NCI-H1930 (cell line): ENCODE measurements around the gene MAEL.

Experiments
- DNase-seq, 2 experiments: peaks; one replicate each; lab custom pipeline; 2025; lab: John Stamatoyannopoulos, UW

Gene MAEL

DNA sequence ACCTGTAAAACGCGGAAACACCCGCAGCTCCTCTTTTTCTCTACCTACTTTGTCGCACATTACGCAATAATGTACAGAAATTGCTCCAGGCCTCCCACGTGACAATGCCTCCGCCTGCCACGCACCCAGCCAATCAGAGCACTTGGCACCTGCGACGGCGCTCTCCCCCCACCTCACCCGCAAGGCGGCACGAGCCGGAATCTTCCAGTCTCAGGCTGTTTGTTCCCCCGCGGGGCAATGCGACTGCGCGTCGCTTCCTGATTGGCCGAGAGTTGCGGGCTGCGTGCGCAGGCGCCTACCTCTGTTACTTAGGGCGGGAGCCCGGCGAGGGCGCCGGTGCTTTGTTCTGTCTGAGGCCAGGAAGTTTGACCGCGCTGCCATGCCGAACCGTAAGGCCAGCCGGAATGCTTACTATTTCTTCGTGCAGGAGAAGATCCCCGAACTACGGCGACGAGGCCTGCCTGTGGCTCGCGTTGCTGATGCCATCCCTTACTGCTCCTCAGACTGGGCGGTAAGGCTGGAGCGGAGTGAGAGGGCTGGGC, at the start of gene MAEL:
Gene MAEL (plus strand): TSS at position 307 of the 542 bp plus-strand sequence. CDS start 73 bp downstream, at position 380.
- no peak for DNase-seq

DNA sequence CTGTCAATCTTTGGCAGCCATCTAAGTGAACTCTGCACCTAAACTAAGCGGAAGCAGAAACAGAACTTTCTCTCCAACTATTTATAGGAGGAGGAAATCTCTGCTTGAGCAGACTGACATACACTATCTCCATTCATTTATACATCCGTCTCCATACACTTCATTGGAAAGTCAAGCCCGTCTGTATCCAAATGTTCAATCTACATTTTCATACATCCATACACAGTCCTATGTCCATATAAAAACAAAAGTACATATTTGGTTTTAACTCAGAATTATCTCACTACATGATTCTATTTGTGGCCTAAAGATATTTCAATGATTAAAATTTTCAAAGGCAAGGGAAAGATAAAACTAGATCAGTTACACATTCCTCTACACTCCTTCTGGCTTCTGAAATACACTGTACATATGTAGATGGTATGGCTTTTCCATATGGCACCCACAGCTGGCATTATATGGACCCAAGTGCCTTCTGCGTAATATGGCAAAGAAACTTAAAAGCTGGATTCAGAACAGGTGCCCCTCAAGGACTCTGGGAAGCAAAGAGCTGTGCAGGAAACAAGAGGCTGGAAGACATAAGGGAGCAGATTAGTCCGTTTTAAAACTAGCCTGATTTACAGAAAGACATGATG, 49.2 kb upstream of the MAEL start:
- DNase-seq = no peak

DNA sequence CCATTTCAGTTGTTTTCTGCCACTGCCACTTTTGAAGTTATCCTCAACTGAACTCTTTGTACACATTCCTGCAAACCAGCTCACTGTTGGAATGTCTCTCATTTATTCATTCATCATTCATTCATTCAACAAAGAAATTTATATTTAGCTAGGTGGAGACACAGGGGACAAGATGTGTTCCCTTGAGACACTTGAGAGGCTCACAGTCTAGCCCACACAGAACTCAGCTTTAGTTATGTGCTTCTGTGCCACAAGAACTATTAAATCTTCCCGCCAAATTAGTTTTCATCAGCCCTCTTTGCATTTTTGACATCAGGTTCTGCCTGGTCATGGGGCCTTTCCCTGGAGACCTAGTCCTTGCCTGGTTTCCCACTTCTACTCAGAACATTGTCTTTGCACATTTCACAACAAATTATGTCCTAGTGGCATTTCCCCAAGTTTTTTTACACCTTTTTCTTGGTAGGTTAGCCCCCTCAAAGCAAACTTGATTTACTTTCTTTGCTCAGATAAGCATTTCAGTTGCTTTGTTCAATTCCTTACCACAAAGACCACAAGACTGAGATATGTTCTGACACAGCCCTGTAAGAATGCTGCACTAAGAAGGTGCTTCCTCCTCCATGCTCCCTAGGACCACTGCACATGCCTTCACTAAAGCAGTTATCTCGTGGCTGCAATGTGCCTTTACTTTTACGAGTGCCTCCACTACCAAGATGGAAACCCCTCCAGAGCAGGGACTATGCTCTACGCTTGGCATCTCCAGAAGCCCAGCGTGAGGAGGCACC, 44.7 kb upstream of the MAEL start:
- DNase-seq = no peak

DNA sequence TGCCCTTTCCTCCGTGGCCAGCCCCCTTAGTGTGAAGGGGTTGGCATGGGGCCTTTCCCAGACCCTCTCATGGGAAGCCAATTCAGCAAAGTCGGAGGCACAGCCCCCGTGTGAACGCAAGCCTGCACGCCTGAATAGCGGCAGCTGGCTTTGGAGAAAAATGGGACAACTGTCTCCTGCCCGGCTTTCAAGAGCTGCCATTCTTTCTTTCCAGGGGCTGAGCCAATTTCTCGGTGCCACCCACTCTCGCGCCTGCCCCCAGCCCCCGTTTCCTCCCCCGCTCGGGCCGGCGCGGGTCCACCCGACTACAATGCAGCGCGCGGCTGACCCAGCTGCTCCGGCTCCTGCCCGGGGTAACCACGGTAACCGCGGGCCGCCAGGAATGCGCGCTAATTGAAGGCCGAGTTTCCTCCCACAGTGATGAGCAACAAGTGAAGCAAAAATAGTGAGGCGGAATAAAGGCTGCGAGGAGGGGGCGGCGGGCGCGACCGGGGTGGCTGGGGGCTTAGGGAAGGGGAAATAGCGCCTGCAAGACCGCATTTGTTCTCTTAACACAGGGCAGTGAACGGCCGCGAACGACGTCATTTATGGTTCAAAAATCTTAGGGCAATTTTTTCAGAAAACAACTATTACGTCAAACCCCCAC, 41.6 kb upstream of the MAEL start:
- DNase-seq = peak; percentile 4 to 6

DNA sequence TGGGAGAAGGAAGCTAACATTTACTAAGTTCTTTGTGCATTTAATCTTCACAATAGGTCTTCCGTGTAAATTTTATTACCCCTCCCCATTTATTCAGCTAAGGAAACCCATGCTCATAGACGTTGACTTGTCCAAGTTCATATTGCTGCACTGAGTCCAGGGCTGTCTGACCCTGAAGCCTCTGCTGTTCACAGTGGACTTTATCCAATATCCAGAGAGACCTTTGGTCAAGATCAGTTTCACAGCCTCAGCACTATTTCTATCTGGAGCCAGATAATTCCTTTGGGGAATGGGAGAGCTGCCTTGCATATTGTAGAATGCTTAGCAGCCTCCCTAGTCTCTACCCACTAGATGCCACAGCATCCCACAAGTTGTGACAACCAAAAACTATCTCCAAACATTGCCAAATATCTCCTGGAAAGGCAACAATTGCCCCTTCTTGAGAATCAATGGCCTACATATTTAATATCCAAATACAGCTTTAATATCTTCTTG, 40.2 kb upstream of the MAEL start:
- DNase-seq = no peak

DNA sequence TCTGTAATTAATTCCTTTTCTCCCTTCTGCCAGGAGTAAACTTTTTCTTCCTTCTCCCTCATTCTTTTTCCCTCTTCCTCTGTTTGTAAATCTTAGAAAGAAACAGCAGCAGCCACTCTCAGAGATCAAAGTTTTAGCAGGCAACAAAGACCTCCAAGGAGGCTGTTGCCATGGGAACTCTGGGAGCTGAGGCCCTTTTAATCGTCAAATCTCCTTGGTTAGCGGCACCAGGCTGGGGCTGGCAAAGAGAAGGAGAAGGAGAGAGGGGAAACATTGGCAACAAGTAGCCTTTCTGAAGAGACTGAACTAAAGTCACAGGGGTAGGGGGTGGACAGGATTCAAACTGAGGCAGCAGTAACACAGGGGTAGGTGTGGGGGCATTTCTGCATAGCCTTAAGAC, 38.9 kb upstream of the MAEL start:
- DNase-seq = no peak

DNA sequence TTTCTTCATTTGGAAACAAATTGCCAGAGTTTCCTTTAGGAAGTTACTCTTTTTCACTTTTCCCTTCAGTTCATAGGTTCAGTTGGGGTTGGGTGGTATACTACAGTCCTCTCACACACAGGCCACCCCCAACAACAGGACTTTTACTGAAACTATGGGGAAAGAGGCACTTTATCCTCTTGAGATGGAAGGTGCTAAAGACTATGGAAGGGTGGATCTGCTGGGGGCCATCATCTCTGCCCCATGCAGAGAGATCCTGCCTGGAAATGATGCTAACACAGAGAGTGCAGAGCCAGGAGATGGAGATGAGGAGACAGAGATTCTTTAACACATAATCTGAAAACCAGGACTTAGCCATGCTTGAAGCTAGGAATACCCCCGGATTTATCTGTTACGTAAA, 38.0 kb upstream of the MAEL start:
- DNase-seq = no peak

DNA sequence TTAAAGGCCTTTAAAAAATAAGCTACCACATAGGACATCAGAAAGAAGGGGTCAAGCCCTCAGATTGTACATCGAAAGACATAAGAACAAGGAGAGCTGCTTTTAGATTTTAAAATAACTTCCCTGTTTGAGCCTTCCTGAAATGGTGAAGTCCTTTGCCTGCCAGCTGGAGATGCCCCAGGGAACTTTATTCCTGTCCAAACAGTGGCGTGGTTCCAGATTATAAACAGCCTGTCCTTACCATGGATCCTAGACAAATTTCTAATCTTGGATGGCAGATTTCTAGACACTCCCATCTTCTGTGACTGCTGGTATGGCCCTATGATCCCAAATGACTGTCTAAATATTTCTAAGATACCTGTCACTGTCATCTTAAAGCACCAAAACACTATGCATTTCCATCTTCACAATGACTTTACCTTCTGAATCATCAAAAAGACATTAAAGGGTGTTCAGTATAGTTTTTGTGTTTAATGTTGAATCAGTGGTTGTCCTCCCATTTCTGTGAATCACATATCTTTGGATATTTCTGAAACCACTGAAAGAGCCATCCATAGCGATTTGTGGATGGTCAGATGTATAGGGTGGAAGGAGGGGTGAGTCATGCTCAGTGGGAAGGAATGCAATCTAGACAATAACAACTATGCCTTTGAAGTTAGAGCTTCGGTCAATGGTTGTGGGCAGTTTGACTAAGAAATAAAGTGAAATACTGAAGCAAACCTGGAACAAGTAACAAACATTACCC, 36.9 kb upstream of the MAEL start:
- no peak for DNase-seq

DNA sequence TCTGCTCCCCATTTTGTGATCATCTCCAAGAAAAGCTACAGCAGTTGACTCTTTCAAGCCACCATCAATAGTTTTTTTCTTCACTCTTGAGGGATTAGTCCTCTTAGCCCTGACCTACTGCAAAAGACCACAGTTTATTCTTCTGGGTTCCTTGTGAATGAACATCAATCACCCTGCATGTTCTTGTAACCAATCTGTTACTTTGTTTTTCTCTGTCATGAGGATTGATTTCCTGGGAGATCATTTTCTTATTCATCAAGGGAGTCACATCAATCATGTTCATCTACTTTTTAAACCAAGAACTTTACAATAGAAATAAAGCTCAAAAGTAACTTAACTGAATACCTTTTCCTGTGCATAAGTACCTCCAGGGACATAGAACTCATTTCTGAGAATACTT, 35.6 kb upstream of the MAEL start:
- DNase-seq = no peak

DNA sequence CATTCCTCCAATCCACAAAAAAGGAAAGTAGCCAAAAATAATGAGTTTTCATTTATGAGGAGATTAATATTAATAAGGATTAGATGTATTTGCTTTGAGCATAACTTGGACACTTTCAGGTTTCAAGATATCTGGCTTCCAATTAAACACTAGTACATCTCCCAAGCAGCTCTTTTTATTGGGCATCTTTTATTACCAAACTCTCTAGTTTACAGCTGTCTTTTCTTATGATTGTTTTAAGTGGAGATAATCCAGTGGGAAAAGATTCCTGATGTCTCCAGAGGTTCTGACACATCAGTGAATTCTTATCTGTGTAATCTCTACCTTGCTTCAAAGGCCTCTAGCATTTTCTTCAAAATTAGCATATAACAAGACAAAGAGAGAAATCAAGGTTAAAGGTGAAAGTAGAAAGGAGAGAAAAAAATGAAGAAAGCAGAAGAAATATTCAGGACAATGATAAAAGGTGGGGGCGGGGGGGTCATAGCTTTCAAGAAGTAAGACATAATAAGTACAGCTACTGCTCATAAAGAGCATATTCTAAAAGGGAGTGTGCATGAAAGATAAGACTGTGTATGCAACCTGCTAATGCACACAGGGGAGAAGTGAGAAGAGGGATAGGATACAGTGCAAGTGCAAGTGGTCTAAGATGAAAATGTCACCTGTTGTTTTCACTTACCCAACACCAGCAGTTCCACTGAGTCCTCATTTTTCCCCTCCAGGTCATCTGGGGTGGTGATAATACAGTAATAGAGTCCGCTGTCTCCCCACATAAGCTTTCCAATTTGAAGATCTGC, 32.8 kb upstream of the MAEL start:
- no peak for DNase-seq

DNA sequence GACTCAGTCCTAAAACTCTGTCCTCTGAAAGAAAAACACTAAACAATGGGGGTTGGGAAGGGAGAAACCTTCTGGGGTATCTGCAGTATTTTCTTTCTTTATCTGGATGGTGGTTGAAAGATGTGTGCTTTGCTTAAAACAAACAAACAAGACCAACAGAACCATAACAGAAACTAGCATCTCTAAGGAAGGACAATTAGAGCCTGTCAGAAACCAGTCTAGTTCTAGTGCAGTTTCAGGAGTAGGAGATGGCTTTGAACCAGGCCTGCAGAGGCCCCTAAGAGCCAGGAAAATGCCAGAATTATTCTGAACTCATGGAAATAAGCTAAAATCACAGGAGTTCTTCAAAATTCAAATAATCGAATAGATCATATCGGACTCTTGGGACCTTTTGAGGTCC, 32.2 kb upstream of the MAEL start:
- no peak for DNase-seq

DNA sequence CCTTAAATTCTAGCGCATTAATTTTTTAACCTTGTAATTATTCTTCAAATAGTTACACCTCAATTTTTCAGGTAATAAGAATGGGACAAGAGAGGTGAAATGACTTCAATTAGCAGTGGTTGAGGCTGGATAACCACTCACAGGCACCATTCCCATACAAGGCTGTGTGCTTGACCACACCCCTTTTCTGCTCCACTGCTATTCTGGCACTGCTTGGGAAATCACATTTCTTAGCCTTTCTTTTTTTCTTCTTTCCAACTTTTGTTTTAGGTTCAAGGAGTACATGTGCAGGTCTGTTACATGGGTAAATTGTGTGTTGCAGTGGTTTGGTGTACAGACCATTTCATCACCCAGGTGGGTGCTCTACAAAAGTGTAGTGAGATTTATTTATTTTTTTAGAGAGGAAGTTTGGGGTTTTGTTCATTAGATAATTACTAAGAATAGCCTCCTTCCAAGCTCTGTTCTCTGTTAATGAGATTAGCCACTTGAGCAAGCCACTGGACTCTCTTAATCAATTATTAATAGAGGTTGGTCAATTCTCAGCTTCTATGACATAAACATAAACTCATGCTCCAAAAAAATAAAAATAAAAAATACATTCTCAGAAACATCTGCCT, 28.1 kb upstream of the MAEL start:
- DNase-seq = no peak

DNA sequence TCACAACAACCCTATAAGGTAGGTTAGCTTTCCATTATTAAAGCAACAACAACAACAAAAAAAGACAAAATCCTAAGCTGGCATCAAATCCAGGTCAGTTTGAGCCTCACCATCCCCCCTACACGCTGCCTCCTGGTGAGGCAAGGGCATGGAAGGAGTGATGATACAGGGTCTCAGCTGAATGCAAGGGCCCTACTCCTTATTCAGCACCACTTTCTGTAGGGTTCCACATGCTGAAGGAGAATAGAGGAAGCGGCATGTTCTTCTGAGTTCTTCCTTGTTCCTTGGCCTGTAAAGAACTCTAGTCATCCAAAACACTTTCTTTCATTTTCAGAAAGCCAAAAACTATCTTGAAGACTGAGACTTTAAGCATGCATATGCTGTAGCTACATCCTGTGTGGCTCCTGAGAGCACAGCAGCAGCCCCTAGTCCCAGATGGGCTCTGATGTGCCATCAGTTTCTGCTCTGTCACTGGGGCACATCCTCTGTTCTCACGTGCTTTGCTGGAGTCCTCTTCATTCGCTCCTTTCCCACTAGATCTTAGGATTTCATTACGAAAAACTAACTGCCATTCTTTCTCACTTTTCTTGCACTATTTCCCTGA, 19.9 kb upstream of the MAEL start:
- DNase-seq = no peak

DNA sequence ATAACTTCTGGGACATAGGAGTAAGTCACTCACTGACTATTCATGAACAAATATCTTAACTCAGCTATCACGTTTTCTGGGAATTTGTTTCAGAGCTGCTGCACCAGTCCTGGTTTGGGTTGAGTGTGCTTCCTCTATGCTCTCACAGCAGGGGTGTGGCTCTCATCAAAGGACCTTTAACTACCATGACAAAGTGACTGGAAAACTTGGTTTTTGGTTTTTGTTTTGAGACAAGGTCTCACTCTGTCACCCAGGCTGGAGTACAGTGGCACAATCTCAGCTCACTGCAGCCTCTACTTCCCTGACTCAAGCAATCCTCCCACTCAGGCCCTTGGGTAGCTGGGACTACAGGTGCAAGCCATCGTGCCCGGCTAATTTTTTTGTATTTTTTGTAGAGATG, 17.8 kb upstream of the MAEL start:
- DNase-seq = no peak

DNA sequence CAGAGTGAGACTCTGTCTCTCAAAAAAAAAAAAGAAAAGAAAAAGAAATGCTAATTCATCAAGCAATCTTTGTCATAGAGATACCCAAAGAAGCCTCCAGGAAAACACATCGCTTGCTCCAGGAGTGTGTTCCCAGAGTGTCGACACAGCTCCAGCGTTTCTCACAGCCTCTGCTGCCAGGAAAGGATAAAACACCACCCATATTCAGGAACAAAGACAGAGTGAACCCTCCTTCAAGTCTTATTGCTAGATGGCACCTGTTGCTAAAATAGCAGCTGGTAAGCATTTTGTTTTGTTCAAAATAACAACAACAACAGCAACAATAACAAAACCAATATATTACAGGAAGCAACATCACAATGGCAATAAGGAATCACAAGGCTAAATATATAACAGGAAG, 16.9 kb upstream of the MAEL start:
- no peak for DNase-seq

DNA sequence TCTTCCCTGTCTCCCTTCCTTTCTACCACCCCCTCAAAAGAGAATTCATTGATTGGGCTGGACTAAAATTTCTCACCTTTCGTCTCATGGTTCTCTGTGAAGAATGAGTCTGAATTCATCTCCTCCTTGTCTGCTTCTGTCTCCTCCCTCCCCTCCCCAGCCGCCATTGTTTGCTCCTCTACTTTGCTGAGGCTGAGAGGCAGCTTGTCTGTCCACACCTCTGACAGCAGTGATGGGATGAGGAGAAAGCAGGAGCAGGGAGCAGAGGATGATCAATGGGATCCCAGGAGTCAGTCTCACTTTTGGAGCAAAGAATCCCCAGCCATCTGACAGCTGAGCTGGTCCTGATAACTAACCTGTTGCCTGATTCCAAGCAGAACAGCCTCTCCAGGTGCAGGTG, 16.3 kb upstream of the MAEL start:
- no peak for DNase-seq

DNA sequence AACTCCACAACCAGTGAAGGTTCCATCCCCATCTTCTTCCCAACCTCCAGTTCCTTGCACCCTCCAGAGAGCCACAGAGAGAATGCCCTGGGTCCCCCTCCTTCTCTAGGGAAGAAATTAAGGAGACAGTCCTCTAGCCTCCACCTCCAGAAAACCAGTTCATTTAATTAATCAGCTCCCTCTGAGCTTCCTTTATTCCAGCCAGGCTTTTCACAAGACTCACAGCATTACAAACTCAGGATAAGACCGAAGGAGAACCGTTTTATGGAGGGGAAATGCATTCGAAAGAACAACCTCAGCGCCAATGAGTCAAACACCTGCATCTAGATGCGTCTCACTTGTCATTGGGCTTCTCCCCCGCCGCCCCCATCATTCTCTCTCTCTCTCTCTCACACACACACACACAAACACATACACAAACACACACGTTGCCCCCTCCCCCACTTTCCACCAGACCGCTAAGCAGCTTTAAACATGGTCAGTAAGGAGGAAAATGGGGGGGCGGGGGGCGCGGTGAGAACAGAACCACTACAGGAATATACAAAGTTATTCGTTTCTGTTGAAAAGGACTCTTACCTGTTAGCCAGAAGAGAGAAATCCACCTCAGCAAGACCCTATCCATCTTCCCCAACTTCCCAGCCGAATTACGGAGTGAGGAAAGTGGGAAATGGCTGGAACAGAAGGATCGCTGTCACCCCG, 14.3 kb upstream of the MAEL start:
- no peak for DNase-seq

DNA sequence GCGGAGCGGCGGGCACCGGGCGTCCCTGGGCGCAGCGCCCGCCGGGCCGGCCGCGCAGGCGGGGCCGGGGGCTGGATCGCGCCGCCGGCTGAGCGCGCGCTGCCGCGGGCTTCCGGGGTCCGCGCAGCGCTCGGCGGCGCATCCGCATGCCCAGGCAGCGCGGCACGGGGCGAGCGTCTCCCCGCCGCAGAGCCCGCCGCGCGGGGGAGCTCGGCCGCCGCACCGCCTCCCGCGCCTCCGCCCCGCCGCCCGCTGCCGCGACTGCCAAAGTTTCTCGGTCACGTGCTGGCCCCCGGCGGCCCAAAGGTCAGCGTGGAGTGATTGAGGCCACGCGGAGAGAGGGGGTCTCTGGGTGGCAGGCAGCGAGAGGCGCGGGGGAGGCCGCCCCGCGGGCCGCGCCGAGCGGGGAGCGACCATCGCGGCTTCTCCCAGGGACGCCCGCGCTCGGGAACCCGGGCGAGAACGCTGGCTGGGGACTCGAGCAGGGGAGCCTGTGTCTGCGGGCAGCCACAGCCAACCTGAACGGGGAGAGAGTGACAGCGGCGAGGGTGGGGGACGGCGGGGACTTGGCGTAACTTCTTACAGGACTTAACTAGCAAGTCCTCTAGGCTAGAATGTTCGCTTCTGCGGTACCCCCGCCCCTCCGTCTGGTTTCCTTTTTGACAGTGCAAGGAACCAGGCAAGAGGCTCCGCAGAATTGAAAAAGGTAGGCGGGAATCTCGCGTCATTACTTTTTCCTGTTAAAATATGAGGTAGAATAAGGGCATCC, 13.5 kb upstream of the MAEL start, which contains the start of gene ILDR2:
Gene ILDR2 (minus strand): TSS at position 180 of the 769 bp plus-strand sequence. CDS start 272 bp downstream, outside the sequence.
- peak in 1 of 2 experiments; percentile 33 for DNase-seq

DNA sequence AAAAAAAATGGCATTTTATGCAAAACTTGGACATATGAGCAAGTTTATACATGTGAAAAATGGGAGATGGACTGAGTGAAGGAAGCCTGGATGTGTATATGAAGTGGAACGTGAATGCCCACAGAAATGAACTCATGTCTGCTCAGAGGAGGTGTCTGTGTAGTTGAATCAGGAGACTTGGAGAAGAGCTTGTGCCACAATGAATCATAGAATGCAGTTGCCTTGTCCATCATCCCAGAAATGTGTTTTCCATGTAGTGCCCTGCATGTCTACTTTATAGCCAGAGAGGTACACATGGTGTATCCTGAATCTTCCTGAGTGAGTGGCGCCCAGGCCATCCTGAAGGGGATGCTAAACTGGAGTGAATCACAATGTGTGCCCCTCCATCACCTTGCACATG, 11.1 kb upstream of the MAEL start:
- DNase-seq = no peak
